DND-41 (cell line): Measurements from ENCODE around the gene FAM131C.

Experiments used
- ATAC-seq: fragments of 200-7000 bp; cut with Tn5 transposase; 3 replicates; pipeline ENCODE4 v1.9.1; 2021; ENCODE audit warnings: low read depth; ENCODE audit not compliant: insufficient read depth
- DNase-seq: peaks from one replicate; pipeline ENCODE4 v3.0.0-alpha.2; 2020
- H2AFZ ChIP-seq: 2 replicates; pipeline ENCODE4 v1.6.0; 2012; ENCODE audit warnings: low read depth, low read length
- H3K27ac ChIP-seq: 2 replicates; pipeline ENCODE4 v1.5.1; 2012; ENCODE audit warnings: low read length, inconsistent platforms
- H3K27me3 ChIP-seq: fragments of 200-600 bp; sonication (generic); 2 replicates; pipeline ENCODE4 v1.6.0; 2012; ENCODE audit warnings: low read length, mild to moderate bottlenecking, inconsistent platforms; ENCODE audit not compliant: insufficient read depth, poor library complexity
- H3K36me3 ChIP-seq: 2 replicates; pipeline ENCODE4 v1.5.1; 2012; ENCODE audit warnings: low read length, inconsistent platforms; ENCODE audit not compliant: insufficient read depth
- H3K4me1 ChIP-seq: 2 replicates; pipeline ENCODE4 v1.5.1; 2012; ENCODE audit warnings: mild to moderate bottlenecking, low read length; ENCODE audit not compliant: insufficient read depth
- H3K4me2 ChIP-seq: 2 replicates; pipeline ENCODE4 v1.6.0; 2012; ENCODE audit warnings: mild to moderate bottlenecking, moderate library complexity, low read length, inconsistent platforms; ENCODE audit not compliant: insufficient read depth
- H3K4me3 ChIP-seq, 2 experiments: fragments of 200-600 bp in 1 of 2; shearing (Covaris generic) in 1 of 2; 2 replicates each; pipeline ENCODE4 v1.5.1; 2012 to 2016; ENCODE audit warnings: inconsistent platforms in 2 of 2, low read length in 2 of 2, mild to moderate bottlenecking in 2 of 2, low read depth in 1 of 2, moderate library complexity in 1 of 2
- H3K79me2 ChIP-seq: 2 replicates; pipeline ENCODE4 v1.6.0; 2012; ENCODE audit warnings: low read length, inconsistent platforms; ENCODE audit not compliant: insufficient read depth
- H3K9ac ChIP-seq: 2 replicates; pipeline ENCODE4 v1.6.0; 2012; ENCODE audit warnings: low read depth, mild to moderate bottlenecking, inconsistent platforms, low read length, moderate library complexity
- H3K9me3 ChIP-seq: 2 replicates; pipeline ENCODE4 v1.5.1; 2012; ENCODE audit warnings: low read length, moderate library complexity, mild to moderate bottlenecking, inconsistent platforms; ENCODE audit not compliant: insufficient read depth, severe bottlenecking
- H4K20me1 ChIP-seq: 2 replicates; pipeline ENCODE4 v1.6.0; 2012; ENCODE audit warnings: low read length; ENCODE audit not compliant: insufficient read depth
- CTCF ChIP-seq: IDR thresholded peaks from 2 replicates; pipeline ENCODE4 v1.5.1; 2012; ENCODE audit warnings: borderline replicate concordance, low read length, moderate library complexity, mild to moderate bottlenecking; ENCODE audit not compliant: poor library complexity, severe bottlenecking; ENCODE audit errors: extremely low read depth
- EZH2 ChIP-seq: IDR thresholded peaks from 3 replicates; pipeline ENCODE4 v1.6.1; 2012; ENCODE audit warnings: borderline replicate concordance, low read depth, mild to moderate bottlenecking, moderate library complexity, low read length, inconsistent platforms; ENCODE audit not compliant: severe bottlenecking

Gene FAM131C

GRCh38 chr1:16088996-16089395, 15.5 kb upstream of the FAM131C start:
- Histone ChIP-seq H3K4me1 (no peaks in the 10 kb centered on the region), H3K36me3 (no peaks in the 10 kb centered on the region), H3K9ac (no peak overlapping the region), H3K27ac (no peak overlapping the region), H3K27me3 (no peaks in the 10 kb centered on the region), H4K20me1 (0 out of 2 replicates have a peak, but pooled peaks cover 8% of the 10 kb centered on the region), H3K9me3 (no peaks in the 10 kb centered on the region), H3K4me3 (no peak overlapping the region), H3K4me2 (no peak overlapping the region), H3K79me2 (no peaks in the 10 kb centered on the region), H2AFZ (no peak overlapping the region)
- TF ChIP-seq EZH2 = no peak
- TF ChIP-seq CTCF = no peak
- no peak for DNase-seq
- no peak for ATAC-seq

- Histone ChIP-seq H3K36me3 (no peaks in the 10 kb centered on the region), H3K9ac (no peak overlapping the region), H3K9me3 (no peaks in the 10 kb centered on the region), H3K27ac (no peak overlapping the region), H3K4me3 (no peak overlapping the region), H3K4me2 (no peak overlapping the region), H3K27me3 (no peaks in the 10 kb centered on the region), H2AFZ (no peak overlapping the region), H3K4me1 (no peaks in the 10 kb centered on the region), H4K20me1 (0 out of 2 replicates have a peak, but pooled peaks cover 8% of the 10 kb centered on the region), H3K79me2 (no peaks in the 10 kb centered on the region)
- TF ChIP-seq CTCF (no peak), EZH2 (no peak)
- ATAC-seq = no peak
- DNase-seq = no peak
Observed at GRCh38 chr1:16088351-16088911, 15.0 kb upstream of the FAM131C start.

- no peak overlapping the region for H3K4me3 ChIP-seq
- DNase-seq (no peak), ATAC-seq (no peak)
- H3K4me2 ChIP-seq = no peak overlapping the region
- no peaks in the 10 kb centered on the region for H3K79me2 ChIP-seq
- no peak overlapping the region for H3K27ac ChIP-seq
- H2AFZ ChIP-seq = no peak overlapping the region
- no peaks in the 10 kb centered on the region for H3K4me1 ChIP-seq
- no peak overlapping the region for H3K9ac ChIP-seq
- no peaks in the 10 kb centered on the region for H3K36me3 ChIP-seq
- no peaks in the 10 kb centered on the region for H3K27me3 ChIP-seq
- TF ChIP-seq EZH2 = no peak
- TF ChIP-seq CTCF = no peak
- no peaks in the 10 kb centered on the region for H3K9me3 ChIP-seq
- 0 out of 2 replicates have a peak, but pooled peaks cover 8% of the 10 kb centered on the region for H4K20me1 ChIP-seq
Observed at GRCh38 chr1:16087733-16088132, 14.3 kb upstream of the FAM131C start.

GRCh38 chr1:16085522-16085921, 12.1 kb upstream of the FAM131C start:
- no peak for DNase-seq

More at GRCh38 chr1:16085522-16085921, 12.1 kb upstream of the FAM131C start:
- Histone ChIP-seq H3K27me3 (no peaks in the 10 kb centered on the region), H3K4me2 (no peak overlapping the region), H2AFZ (no peak overlapping the region), H3K4me1 (no peaks in the 10 kb centered on the region), H3K4me3 (no peak overlapping the region), H3K36me3 (no peaks in the 10 kb centered on the region), H3K9ac (no peak overlapping the region), H3K79me2 (no peaks in the 10 kb centered on the region), H4K20me1 (0 out of 2 replicates have a peak, but pooled peaks cover 5% of the 10 kb centered on the region), H3K9me3 (no peaks in the 10 kb centered on the region), H3K27ac (no peak overlapping the region)
- ATAC-seq = no peak
- TF ChIP-seq CTCF (no peak), EZH2 (no peak)
